Nephron (organoid): ENCODE data around the gene TBC1D10B.

Experiments
- H3K27ac Mint-ChIP-seq, 3 experiments: 2 replicates each; pipeline ENCODE4 v1.8.0; 2020; ENCODE audit warnings: mixed read lengths in 3 of 3, mild to moderate bottlenecking in 2 of 3, moderate library complexity in 1 of 3
- H3K27me3 Mint-ChIP-seq: 2 replicates; pipeline ENCODE4 v1.8.0; 2021; ENCODE audit warnings: low read depth, mild to moderate bottlenecking, moderate library complexity, mixed read lengths
- H3K36me3 Mint-ChIP-seq: 2 replicates; pipeline ENCODE4 v1.8.0; 2020; ENCODE audit warnings: low read depth, mixed read lengths
- H3K4me1 Mint-ChIP-seq: 2 replicates; pipeline ENCODE4 v1.8.0; 2020; ENCODE audit warnings: mixed read lengths
- H3K4me3 Mint-ChIP-seq, 3 experiments: 2 replicates each; pipeline ENCODE4 v1.8.0; 2020; ENCODE audit warnings: mild to moderate bottlenecking in 3 of 3, mixed read lengths in 3 of 3, moderate library complexity in 2 of 3
- H3K9me3 Mint-ChIP-seq: 2 replicates; pipeline ENCODE4 v1.8.0; 2020; ENCODE audit warnings: mixed read lengths
- TF ChIP-seq, protein P1 (sequence below), 3 experiments: fragments of 200-600 bp; sonication (generic); IDR thresholded peaks; one replicate each; pipeline ENCODE4 v1.5.0; 2021; ENCODE audit warnings: antibody characterized with exemption in 3 of 3; ENCODE audit not compliant: unreplicated experiment in 3 of 3

The TBC1D10B gene

DNA sequence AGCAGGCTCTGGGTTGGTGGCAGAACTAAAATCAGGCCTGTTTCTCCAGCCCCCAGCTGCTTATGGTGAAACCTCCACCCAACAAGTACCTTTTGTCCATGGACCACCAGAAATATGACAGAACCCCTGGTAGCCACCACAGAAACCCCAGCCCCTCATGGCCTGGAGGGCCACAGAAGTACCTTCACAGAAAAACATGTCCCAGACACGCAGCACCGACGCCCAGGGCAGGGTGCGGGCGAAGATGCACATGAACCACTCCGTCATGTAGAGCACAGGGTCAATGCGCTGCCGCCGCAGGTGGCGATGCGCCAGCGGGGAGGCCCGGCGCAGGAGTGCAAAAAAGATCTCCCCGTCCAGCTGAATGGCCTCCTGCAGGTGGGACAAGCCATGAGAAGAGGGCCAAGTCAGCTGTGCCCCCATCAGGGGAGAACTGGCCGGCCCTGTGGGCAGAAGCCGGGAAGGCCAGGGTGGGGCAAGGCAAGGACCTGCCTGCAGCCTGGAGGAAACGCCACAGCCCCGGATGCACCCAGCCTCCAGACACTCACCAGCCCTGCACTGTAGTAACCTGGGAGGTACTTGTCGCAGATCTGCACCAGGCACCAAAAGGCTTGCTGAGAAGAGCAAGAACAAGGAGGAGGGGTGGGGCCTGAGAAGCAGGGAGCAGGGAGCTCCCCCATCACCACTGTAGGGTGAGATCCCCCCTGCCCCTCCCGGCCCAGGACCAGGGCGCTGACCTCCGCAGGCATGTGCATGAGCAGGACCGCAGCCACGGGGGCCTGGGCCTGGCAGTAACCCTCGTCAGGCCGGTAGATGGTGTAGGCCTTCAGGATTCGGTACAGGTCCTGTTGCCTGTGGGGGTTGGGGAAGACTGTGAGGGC lies 11.1 kb downstream of the TBC1D10B start:
- Mint-ChIP-seq H3K27ac (no peak overlapping the region), H3K27me3 (no peaks in the 10 kb centered on the region), H3K9me3 (no peaks in the 10 kb centered on the region), H3K4me3 (no peak overlapping the region), H3K4me1 (peaks cover 16% of the 10 kb centered on the region), H3K36me3 (peaks cover 45% of the 10 kb centered on the region)
- TF ChIP-seq, protein P1, sequence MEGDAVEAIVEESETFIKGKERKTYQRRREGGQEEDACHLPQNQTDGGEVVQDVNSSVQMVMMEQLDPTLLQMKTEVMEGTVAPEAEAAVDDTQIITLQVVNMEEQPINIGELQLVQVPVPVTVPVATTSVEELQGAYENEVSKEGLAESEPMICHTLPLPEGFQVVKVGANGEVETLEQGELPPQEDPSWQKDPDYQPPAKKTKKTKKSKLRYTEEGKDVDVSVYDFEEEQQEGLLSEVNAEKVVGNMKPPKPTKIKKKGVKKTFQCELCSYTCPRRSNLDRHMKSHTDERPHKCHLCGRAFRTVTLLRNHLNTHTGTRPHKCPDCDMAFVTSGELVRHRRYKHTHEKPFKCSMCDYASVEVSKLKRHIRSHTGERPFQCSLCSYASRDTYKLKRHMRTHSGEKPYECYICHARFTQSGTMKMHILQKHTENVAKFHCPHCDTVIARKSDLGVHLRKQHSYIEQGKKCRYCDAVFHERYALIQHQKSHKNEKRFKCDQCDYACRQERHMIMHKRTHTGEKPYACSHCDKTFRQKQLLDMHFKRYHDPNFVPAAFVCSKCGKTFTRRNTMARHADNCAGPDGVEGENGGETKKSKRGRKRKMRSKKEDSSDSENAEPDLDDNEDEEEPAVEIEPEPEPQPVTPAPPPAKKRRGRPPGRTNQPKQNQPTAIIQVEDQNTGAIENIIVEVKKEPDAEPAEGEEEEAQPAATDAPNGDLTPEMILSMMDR (IDR thresholded peaks at IDR 0.05; ENCODE audit: unreplicated experiment in 3 of 3), result no peak

DNA sequence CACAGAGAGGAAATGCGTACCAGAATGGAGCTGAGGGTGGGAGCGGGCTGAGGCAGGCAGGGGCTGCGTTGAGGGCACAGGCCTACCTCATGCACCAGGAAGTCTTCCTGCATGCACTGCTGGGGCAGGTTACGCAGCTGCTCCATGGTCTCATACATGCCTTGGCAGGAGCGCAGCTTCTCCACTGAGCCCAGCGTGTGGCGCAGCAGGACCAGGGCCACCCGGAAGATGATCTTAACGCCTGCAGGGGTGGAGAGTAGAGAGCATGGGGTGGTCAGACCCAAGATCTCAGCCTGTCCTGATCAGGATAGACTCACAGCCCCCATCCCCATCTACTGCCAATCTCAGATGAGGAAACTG lies 11.7 kb downstream of the TBC1D10B start:
- peaks cover 44% of the 10 kb centered on the region for H3K36me3 Mint-ChIP-seq
- H3K4me3 Mint-ChIP-seq, result no peak overlapping the region
- H3K27ac Mint-ChIP-seq, result no peak overlapping the region
- TF ChIP-seq, protein P1 (IDR thresholded peaks at IDR 0.05; ENCODE audit: unreplicated experiment in 3 of 3), result no peak
- peaks cover 18% of the 10 kb centered on the region for H3K4me1 Mint-ChIP-seq
- H3K9me3 Mint-ChIP-seq, result no peaks in the 10 kb centered on the region
- H3K27me3 Mint-ChIP-seq, result no peaks in the 10 kb centered on the region

DNA sequence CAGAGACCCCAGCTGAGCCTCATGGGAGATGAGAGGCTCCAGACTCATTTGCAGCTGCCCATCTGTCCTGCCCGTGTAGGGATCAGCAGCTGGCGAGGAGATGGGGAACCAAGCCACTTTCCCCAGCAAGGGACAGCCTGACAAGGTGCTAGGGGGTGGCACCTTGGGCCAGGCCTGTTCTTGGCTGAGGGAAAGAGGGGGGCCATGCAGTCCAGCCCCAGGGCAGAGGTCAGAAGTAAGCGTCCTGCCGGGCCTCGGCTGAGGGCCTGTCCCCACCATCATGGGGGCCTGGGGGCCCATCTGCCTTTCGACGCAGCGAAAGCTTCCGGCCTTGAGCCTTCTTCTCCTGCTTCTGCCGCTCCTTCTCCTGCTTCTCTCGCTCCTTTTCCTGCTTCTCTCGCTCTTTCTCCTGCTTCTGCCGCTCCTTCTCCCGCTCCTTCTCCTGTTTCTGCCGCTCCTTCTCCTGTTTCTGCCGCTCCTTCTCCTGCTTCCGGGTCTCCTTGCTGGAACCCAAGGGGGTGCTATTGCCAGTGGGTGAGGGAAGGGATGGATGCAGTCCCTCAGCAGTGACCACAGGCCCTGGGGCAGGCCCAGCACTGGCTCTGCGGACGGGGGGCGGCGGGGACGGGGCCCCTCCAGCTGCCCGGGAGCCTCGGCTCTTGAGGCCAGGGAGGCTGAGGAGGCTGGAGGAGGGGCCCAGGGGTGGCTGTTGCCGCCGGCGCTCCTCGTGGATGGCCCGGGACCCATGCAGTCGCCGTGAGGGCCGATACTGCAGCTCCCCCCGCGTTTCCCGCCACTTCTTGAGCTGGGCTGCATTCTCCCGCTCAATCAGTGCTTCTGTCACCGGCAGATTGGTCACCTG lies 12.3 kb downstream of the TBC1D10B start:
- Mint-ChIP-seq H3K27me3 (no peaks in the 10 kb centered on the region), H3K36me3 (peaks cover 38% of the 10 kb centered on the region), H3K9me3 (no peaks in the 10 kb centered on the region), H3K27ac (peak overlapping the region in 1 of 3 experiments; percentile 97), H3K4me3 (peak overlapping the region; percentile 28 to 72 (median 64)), H3K4me1 (peaks cover 18% of the 10 kb centered on the region)
- TF ChIP-seq, protein P1 (IDR thresholded peaks at IDR 0.05; ENCODE audit: unreplicated experiment in 3 of 3), result no peak

DNA sequence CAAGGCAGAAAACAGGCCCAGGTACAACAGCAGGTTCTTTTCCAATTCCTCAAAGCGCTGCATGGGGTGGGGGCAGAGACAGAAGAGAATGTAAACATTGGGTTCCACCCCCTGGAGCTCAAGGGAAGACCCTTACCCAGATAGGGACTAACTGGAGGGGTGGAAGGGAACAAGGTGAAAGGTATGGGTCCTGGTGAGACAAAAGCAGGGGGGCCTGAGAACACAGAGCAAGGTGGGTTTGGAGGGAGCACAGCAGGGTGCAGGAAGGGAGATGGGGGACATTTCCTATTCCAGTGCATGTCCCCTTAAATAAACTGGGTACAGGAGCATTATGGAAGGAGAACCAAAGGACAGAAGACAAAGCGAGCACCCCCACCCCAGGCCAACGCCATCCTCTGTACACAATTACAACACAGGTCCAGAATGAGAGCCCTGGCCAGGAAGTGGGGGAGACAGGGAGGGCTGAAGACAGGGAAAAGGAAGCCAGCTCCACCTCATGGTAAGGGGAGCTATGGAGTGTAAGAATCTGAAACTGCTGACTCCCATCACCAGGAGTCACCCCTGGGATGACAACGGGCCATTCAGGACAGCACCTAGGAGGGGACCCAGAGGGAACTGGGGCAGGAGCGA lies 13.1 kb downstream of the TBC1D10B start:
- peak overlapping the region in 2 of 3 experiments; percentile 64 to 97 for H3K27ac Mint-ChIP-seq
- TF ChIP-seq, protein P1 (IDR thresholded peaks at IDR 0.05; ENCODE audit: unreplicated experiment in 3 of 3), result no peak
- H3K36me3 Mint-ChIP-seq, result peaks cover 39% of the 10 kb centered on the region
- peaks cover 20% of the 10 kb centered on the region for H3K4me1 Mint-ChIP-seq
- peak overlapping the region in 1 of 3 experiments; percentile 23 for H3K4me3 Mint-ChIP-seq
- H3K9me3 Mint-ChIP-seq, result no peaks in the 10 kb centered on the region
- no peaks in the 10 kb centered on the region for H3K27me3 Mint-ChIP-seq

DNA sequence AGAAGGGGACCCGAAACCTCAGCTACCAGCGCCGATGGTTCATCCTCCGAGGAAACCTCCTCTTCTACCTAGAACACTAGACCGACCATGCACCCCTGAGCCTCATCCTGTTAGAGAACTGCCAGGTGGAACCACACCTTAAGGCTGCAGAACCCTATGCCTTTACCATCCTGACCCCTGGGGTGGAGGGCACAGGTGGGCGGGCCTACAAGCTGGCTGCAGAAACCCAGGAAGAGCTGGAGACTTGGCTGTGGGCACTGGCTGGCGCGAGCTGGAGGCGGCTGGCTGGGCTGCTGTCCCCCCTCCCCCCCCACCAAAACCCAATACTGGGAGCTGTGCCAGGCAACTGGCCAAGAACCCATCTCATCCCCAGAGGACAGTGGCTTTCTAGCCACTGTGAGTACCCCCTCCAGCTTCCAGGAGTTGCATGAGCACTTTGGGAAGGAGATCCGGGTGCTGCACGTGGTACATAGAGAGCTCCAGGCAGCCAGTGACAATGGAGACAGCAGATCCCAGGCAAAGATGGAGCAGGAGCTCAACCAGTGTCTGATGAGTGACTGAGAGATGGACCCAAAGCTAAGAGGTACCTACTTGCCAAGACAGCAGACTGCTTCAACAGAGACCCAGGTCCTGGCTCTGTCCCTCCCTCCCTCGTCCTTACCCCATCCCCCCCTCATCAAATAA lies 13.8 kb downstream of the TBC1D10B start:
- TF ChIP-seq, protein P1 (IDR thresholded peaks at IDR 0.05; ENCODE audit: unreplicated experiment in 3 of 3), result no peak
- no peaks in the 10 kb centered on the region for H3K27me3 Mint-ChIP-seq

More for the DNA sequence above, 13.8 kb downstream of the TBC1D10B start:
- peaks cover 22% of the 10 kb centered on the region for H3K4me1 Mint-ChIP-seq
- H3K36me3 Mint-ChIP-seq, result peaks cover 42% of the 10 kb centered on the region
- H3K4me3 Mint-ChIP-seq, result peak overlapping the region; percentile 91 to 96 (median 94)
- peak overlapping the region; percentile 97 to 100 (median 99) for H3K27ac Mint-ChIP-seq
- no peaks in the 10 kb centered on the region for H3K9me3 Mint-ChIP-seq
